Smooth muscle cell (in vitro differentiated cells): ENCODE measurements around the gene CCSER2. TPM values are rescaled to one million over a fixed set of nuclear protein-coding genes. Genes with fewer than 3 reads are reported as not detected.
A peak's percentile ranks its signal among the peaks of the same experiment; 100 is the strongest.
"Not testable (repeated sequence)": the region's sequence is repeated elsewhere in the genome, so short reads cannot be mapped to it uniquely, and the experiment has no call there.

Experiments used
- DNase-seq: peaks from one replicate; lab custom pipeline; 2025; ENCODE audit not compliant: unreplicated experiment; lab: John Stamatoyannopoulos, UW
- H2AFZ ChIP-seq: fragments of 200-600 bp; sonication (generic); 2 replicates; pipeline ENCODE4 v1.6.0; 2016; ENCODE audit warnings: antibody characterized with exemption, low read depth, mild to moderate bottlenecking
- H3F3A ChIP-seq: fragments of 200-600 bp; sonication (generic); 2 replicates; pipeline ENCODE4 v1.6.0; 2017; ENCODE audit warnings: antibody characterized with exemption, low read depth
- H3K27ac ChIP-seq: fragments of 200-600 bp; sonication (generic); 2 replicates; pipeline ENCODE4 v1.5.1; 2016; ENCODE audit warnings: low read depth, mild to moderate bottlenecking
- H3K27me3 ChIP-seq: fragments of 200-600 bp; sonication (generic); 2 replicates; pipeline ENCODE4 v1.6.1; 2016; ENCODE audit warnings: low read depth, mild to moderate bottlenecking
- H3K36me3 ChIP-seq: fragments of 200-600 bp; sonication (generic); 2 replicates; pipeline ENCODE4 v1.5.1; 2016; ENCODE audit warnings: low read depth
- H3K4me1 ChIP-seq: fragments of 200-600 bp; sonication (generic); 2 replicates; pipeline ENCODE4 v1.5.1; 2016; ENCODE audit warnings: low read depth
- H3K4me2 ChIP-seq: fragments of 200-600 bp; sonication (generic); 2 replicates; pipeline ENCODE4 v1.6.0; 2016; ENCODE audit warnings: mild to moderate bottlenecking
- H3K4me3 ChIP-seq: fragments of 200-600 bp; sonication (generic); 2 replicates; pipeline ENCODE4 v1.5.1; 2016; ENCODE audit warnings: mild to moderate bottlenecking
- H3K79me2 ChIP-seq: fragments of 200-600 bp; sonication (generic); 2 replicates; pipeline ENCODE4 v1.6.0; 2016; ENCODE audit warnings: low read depth, mild to moderate bottlenecking
- H3K9ac ChIP-seq: fragments of 200-600 bp; sonication (generic); 2 replicates; pipeline ENCODE4 v1.6.0; 2016; ENCODE audit warnings: low read depth
- H3K9me3 ChIP-seq: fragments of 200-600 bp; sonication (generic); replicated peaks from 2 replicates; pipeline ENCODE4 v1.5.1; 2016; ENCODE audit warnings: low read depth
- H4K20me1 ChIP-seq: fragments of 200-600 bp; sonication (generic); 2 replicates; pipeline ENCODE4 v1.6.0; 2016; ENCODE audit warnings: low read depth
- CTCF ChIP-seq: fragments of 200-600 bp; sonication (generic); IDR thresholded peaks from 2 replicates; pipeline ENCODE4 v1.5.1; 2017; ENCODE audit warnings: borderline replicate concordance, mild to moderate bottlenecking, antibody characterized with exemption; ENCODE audit not compliant: insufficient read depth, poor library complexity, severe bottlenecking
- WGBS: methylation state at CpG from one replicate; pipeline ENCODE4 v1.1.7; 2016; ENCODE audit warnings: low lambda C conversion rate; 5-methylcytosine and 5-hydroxymethylcytosine counted together
- polyA plus RNA-seq: library from polyadenylated mRNA; unstranded; fragments of >200 nt; fragmentation: Nextera tagmentation; extraction: Ambion mirVana; gene quantifications from 2 replicates; pipeline ENCODE4 v1.2.1, GENCODE V29; 2016
- total RNA-seq: library from RNA; depleted of rRNA; stranded (reverse); fragments of >200 nt; gene quantifications from 2 replicates; pipeline ENCODE4 v1.2.3, GENCODE V29; 2014

CCSER2 gene
- total and polyA plus RNA-seq, 2 experiments from 2014 or later, result 32.8 to 42.1 TPM

GRCh38 chr10:84407388-84408049 is 79.1 kb downstream of the CCSER2 start:
- Histone ChIP-seq H3K4me1 (no peaks in the 10 kb centered on the region), H3K79me2 (peaks cover 60% of the 10 kb centered on the region), H4K20me1 (peaks cover 10% of the 10 kb centered on the region), H3K27me3 (no peaks in the 10 kb centered on the region), H3K27ac (peak overlapping the region; percentile 60), H3K9me3 (no peaks in the 10 kb centered on the region), H3K36me3 (peaks cover 10% of the 10 kb centered on the region), H3F3A (no peaks in the 10 kb centered on the region), H3K9ac (no peak overlapping the region), H3K4me2 (no peak overlapping the region), H3K4me3 (no peak overlapping the region), H2AFZ (no peak overlapping the region)
- WGBS, result 85% methylated on average over 2 of the region's 2 CpGs
- no peak for TF ChIP-seq CTCF
- DNase-seq, result no peak

- Histone ChIP-seq H3K9me3 (peaks cover 9% of the 10 kb centered on the region), H3K27me3 (no peaks in the 10 kb centered on the region), H3K36me3 (peaks cover 20% of the 10 kb centered on the region), H3K4me2 (no peak overlapping the region), H3K79me2 (peaks cover 75% of the 10 kb centered on the region), H3F3A (no peaks in the 10 kb centered on the region), H3K9ac (no peak overlapping the region), H3K27ac (no peak overlapping the region), H4K20me1 (peaks cover 3% of the 10 kb centered on the region), H3K4me3 (no peak overlapping the region), H2AFZ (no peak overlapping the region), H3K4me1 (no peaks in the 10 kb centered on the region)
- 96% methylated on average over 2 of the region's 2 CpGs for WGBS
- TF ChIP-seq CTCF, result no peak
- DNase-seq, result no peak
Observed at GRCh38 chr10:84412482-84412881, 84.1 kb downstream of the CCSER2 start.

GRCh38 chr10:84414110-84414509 is 85.7 kb downstream of the CCSER2 start:
- H3K79me2 ChIP-seq, result peaks cover 76% of the 10 kb centered on the region
- DNase-seq, H3K27me3 ChIP-seq, H3F3A ChIP-seq, H2AFZ ChIP-seq, H3K4me3 ChIP-seq, H3K27ac ChIP-seq, H3K9me3 ChIP-seq, H4K20me1 ChIP-seq, H3K4me2 ChIP-seq, H3K9ac ChIP-seq: not testable (repeated sequence)
- peaks cover 13% of the 10 kb centered on the region for H3K4me1 ChIP-seq
- peaks cover 20% of the 10 kb centered on the region for H3K36me3 ChIP-seq
- WGBS, result 88% methylated on average over 2 of the region's 2 CpGs

GRCh38 chr10:84415539-84416244 is 87.3 kb downstream of the CCSER2 start:
- Histone ChIP-seq H3K27ac (no peak overlapping the region), H3K27me3 (no peaks in the 10 kb centered on the region), H3K9me3 (peaks cover 9% of the 10 kb centered on the region), H2AFZ (no peak overlapping the region), H3F3A (no peaks in the 10 kb centered on the region), H3K9ac (no peak overlapping the region), H3K4me3 (no peak overlapping the region), H3K4me2 (no peak overlapping the region), H4K20me1 (no peaks in the 10 kb centered on the region), H3K79me2 (peaks cover 60% of the 10 kb centered on the region), H3K36me3 (peaks cover 15% of the 10 kb centered on the region), H3K4me1 (peaks cover 20% of the 10 kb centered on the region)
- TF ChIP-seq CTCF, result no peak
- 92% methylated on average over 10 of the region's 10 CpGs for WGBS
- no peak for DNase-seq
